Measurements from ENCODE around the gene VGLL4.
"Not testable (repeated sequence)": the region's sequence is repeated elsewhere in the genome, so short reads cannot be mapped to it uniquely, and the experiment has no call there.

VGLL4 gene

GRCh38 chr3:11534011-11534792 lies 109.5 kb downstream of the VGLL4 start:
- DNase-seq (ENCODE audit: low read depth in 2 of 2), result no peak

- DNase-seq (ENCODE audit: low read depth in 2 of 2), result no peak
Measured at GRCh38 chr3:11532931-11533391, 110.8 kb downstream of the VGLL4 start.

GRCh38 chr3:11530153-11530721 lies 113.5 kb downstream of the VGLL4 start:
- DNase-seq (ENCODE audit: low read depth in 2 of 2), result no peak

- DNase-seq (ENCODE audit: low read depth in 2 of 2), result no peak
Measured at GRCh38 chr3:11529281-11529680, 114.4 kb downstream of the VGLL4 start.

- DNase-seq (ENCODE audit: low read depth in 2 of 2), result not testable (repeated sequence)
Measured at GRCh38 chr3:11526121-11526520, 117.6 kb downstream of the VGLL4 start.

GRCh38 chr3:11523572-11524101 lies 120.1 kb downstream of the VGLL4 start:
- DNase-seq (ENCODE audit: low read depth in 2 of 2), result no peak

GRCh38 chr3:11522953-11523571 lies 120.7 kb downstream of the VGLL4 start:
- DNase-seq (ENCODE audit: low read depth in 2 of 2), result no peak

- no peak for DNase-seq (ENCODE audit: low read depth in 2 of 2)
Measured at GRCh38 chr3:11522398-11522715, 121.4 kb downstream of the VGLL4 start.

- DNase-seq (ENCODE audit: low read depth in 2 of 2), result no peak
Measured at GRCh38 chr3:11521167-11521566, 122.5 kb downstream of the VGLL4 start.

GRCh38 chr3:11517601-11518000 lies 126.1 kb downstream of the VGLL4 start:
- no peak for DNase-seq (ENCODE audit: low read depth in 2 of 2)

- no peak for DNase-seq (ENCODE audit: low read depth in 2 of 2)
Measured at GRCh38 chr3:11514191-11514821, 129.4 kb downstream of the VGLL4 start.

GRCh38 chr3:11513817-11514135 lies 129.9 kb downstream of the VGLL4 start:
- DNase-seq (ENCODE audit: low read depth in 2 of 2), result no peak

- not testable (repeated sequence) for DNase-seq (ENCODE audit: low read depth in 2 of 2)
Measured at GRCh38 chr3:11513125-11513816, 130.4 kb downstream of the VGLL4 start.

- not testable (repeated sequence) for DNase-seq (ENCODE audit: low read depth in 2 of 2)
Measured at GRCh38 chr3:11511606-11512005, 132.1 kb downstream of the VGLL4 start.

- DNase-seq (ENCODE audit: low read depth in 2 of 2), result no peak
Measured at GRCh38 chr3:11510356-11510755, 133.4 kb downstream of the VGLL4 start.

- no peak for DNase-seq (ENCODE audit: low read depth in 2 of 2)
Measured at GRCh38 chr3:11510001-11510340, 133.7 kb downstream of the VGLL4 start.

- no peak for DNase-seq (ENCODE audit: low read depth in 2 of 2)
Measured at GRCh38 chr3:11509173-11510000, 134.3 kb downstream of the VGLL4 start.

GRCh38 chr3:11508346-11509172 lies 135.2 kb downstream of the VGLL4 start:
- no peak for DNase-seq (ENCODE audit: low read depth in 2 of 2)

GRCh38 chr3:11507719-11508118 lies 136.0 kb downstream of the VGLL4 start:
- no peak for DNase-seq (ENCODE audit: low read depth in 2 of 2)

Measured in stimulated activated CD4-positive, alpha-beta T cell treated with anti-CD3 and anti-CD28 coated beads, Interleukin-1b, Interleukin-23, amount 100 ng/mL, for 4 hours (primary cell).